Body of pancreas (tissue), 4 donors: ENCODE data around the gene CYP4F12. TPM values are rescaled to one million over a fixed set of nuclear protein-coding genes. Genes with fewer than 3 reads are reported as not detected.

Experiments used
- ATAC-seq: fragments of 150-250 bp; one replicate; pipeline ENCODE4 v1.9.1; 2016
- DNase-seq, 4 donors: peaks; one replicate each; pipeline ENCODE4 v3.0.0-alpha.2; 2019
- H3K27ac ChIP-seq, 4 donors: fragments of 200-600 bp; sonication (generic); 1 replicate in 3 of 4; 2 replicates in 1 of 4; pipeline versions ENCODE4 v1.5.1 to v1.6.1; 2016 to 2019; ENCODE audit warnings: mild to moderate bottlenecking in 1 of 4, mixed read lengths in 1 of 4, moderate library complexity in 1 of 4
- H3K27me3 ChIP-seq, 2 donors: fragments of 200-600 bp; sonication (generic); one replicate each; pipeline ENCODE4 v1.6.0; 2016; ENCODE audit warnings: mild to moderate bottlenecking in 1 of 2
- H3K36me3 ChIP-seq, 2 donors: fragments of 200-600 bp; sonication (generic); replicated peaks in 1 of 2; 2 replicates each; pipeline ENCODE4 v1.5.1; 2016; ENCODE audit warnings: low read depth in 2 of 2; ENCODE audit not compliant: insufficient read depth in 1 of 2
- H3K4me1 ChIP-seq: fragments of 200-600 bp; sonication (generic); one replicate; pipeline ENCODE4 v1.6.0; 2016
- H3K4me3 ChIP-seq, 2 donors: fragments of 200-600 bp; sonication (generic); 1 replicate in 1 of 2; 2 replicates in 1 of 2; pipeline ENCODE4 v1.5.1; 2016 to 2019
- H3K9me3 ChIP-seq, 3 donors: fragments of 200-600 bp; sonication (generic); 1 replicate in 2 of 3; 2 replicates in 1 of 3; pipeline ENCODE4 v1.5.1; 2016
- POLR2A ChIP-seq, 3 donors: fragments of 450-650 bp; IDR thresholded peaks; one replicate each; pipeline ENCODE4 v1.6.1; 2016; ENCODE audit warnings: antibody characterized with exemption in 3 of 3, mild to moderate bottlenecking in 2 of 3
- WGBS, 2 donors: methylation state at CpG; one replicate each; pipeline ENCODE4 v1.1.5; 2017; 5-methylcytosine and 5-hydroxymethylcytosine counted together
- intact Hi-C: fragments of 100-400 bp; cut with DNase I; formaldehyde crosslinking; loops from one replicate; pipeline ENCODE4 v1.15.1; 2023
- total RNA-seq, 2 donors: library from RNA; depleted of rRNA; stranded (reverse); fragments of >200 nt; gene quantifications; one replicate each; pipeline ENCODE4 v1.1.0, GENCODE V29; 2016
- TF ChIP-seq, protein P1 (sequence below), 7 experiments: fragments of 450-650 bp in 4 of 7; fragments of 200-600 bp in 3 of 7; sonication (generic) in 3 of 7; IDR thresholded peaks; one replicate each; pipeline ENCODE4 v1.5.1; 2016 to 2019; ENCODE audit warnings: antibody characterized with exemption in 7 of 7

CYP4F12 gene
- total RNA-seq, 2 donors from 2014 or later: 15.8 TPM; not detected in 1

DNA sequence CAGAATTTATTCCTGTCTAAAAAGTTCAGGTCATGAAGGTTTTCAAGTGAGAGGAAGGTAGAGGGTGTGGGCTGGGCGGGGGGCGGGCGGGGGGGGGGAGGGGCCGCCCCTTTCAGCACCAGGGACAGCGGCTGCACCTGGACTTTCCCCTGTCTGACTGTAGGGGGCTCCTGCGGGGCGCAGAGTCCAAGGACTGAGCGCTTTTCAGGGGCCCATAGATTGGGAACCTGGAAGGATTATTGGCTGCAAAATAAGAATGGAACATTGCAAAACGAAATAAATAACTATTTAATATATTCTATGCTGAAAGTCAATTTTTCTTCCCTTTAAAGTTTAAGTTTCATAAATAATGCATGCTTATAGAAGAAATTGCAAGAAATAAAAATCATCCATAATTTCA lies 41.1 kb upstream of the CYP4F12 start:
- DNase-seq (no peak), ATAC-seq (no peak)
- intact Hi-C loops: loop anchor here (5.0 kb wide), 1 partner anchor 550 kb away; no protein-coding TSS in a partner anchor

GRCh38 chr19:15633082-15633835 lies 39.6 kb upstream of the CYP4F12 start:
- TF ChIP-seq, protein P1, sequence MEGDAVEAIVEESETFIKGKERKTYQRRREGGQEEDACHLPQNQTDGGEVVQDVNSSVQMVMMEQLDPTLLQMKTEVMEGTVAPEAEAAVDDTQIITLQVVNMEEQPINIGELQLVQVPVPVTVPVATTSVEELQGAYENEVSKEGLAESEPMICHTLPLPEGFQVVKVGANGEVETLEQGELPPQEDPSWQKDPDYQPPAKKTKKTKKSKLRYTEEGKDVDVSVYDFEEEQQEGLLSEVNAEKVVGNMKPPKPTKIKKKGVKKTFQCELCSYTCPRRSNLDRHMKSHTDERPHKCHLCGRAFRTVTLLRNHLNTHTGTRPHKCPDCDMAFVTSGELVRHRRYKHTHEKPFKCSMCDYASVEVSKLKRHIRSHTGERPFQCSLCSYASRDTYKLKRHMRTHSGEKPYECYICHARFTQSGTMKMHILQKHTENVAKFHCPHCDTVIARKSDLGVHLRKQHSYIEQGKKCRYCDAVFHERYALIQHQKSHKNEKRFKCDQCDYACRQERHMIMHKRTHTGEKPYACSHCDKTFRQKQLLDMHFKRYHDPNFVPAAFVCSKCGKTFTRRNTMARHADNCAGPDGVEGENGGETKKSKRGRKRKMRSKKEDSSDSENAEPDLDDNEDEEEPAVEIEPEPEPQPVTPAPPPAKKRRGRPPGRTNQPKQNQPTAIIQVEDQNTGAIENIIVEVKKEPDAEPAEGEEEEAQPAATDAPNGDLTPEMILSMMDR (IDR thresholded peaks at IDR 0.05): no peak
- no peak for TF ChIP-seq POLR2A (IDR thresholded peaks at IDR 0.05)
- Histone ChIP-seq H3K36me3 (no peaks in the 10 kb centered on the region), H3K4me1 (no peaks in the 10 kb centered on the region), H3K9me3 (no peaks in the 10 kb centered on the region), H3K27me3 (peaks cover 0 to 5% of the 10 kb centered on the region in 2 donors), H3K4me3 (no peak overlapping the region), H3K27ac (no peak overlapping the region)
- no peak for DNase-seq
- ATAC-seq: no peak
- 29 to 33% methylated on average over 5 of the region's 5 CpGs for WGBS, 2 donors
- intact Hi-C loops: loop anchor here (5.0 kb wide), 1 partner anchor 549 kb away; no protein-coding TSS in a partner anchor

More for the DNA sequence above, 41.1 kb upstream of the CYP4F12 start:
- 0 to 3% methylated on average over 8 to 9 of the region's 9 CpGs for WGBS, 2 donors
- H3K27me3 ChIP-seq: peaks cover 0 to 5% of the 10 kb centered on the region in 2 donors
- no peak overlapping the region for H3K27ac ChIP-seq
- H3K4me1 ChIP-seq: no peaks in the 10 kb centered on the region
- TF ChIP-seq, protein P1 (IDR thresholded peaks at IDR 0.05): peak in 1 of 7 experiments; percentile 13
- no peak for TF ChIP-seq POLR2A (IDR thresholded peaks at IDR 0.05)
- H3K9me3 ChIP-seq: no peaks in the 10 kb centered on the region
- H3K4me3 ChIP-seq: no peak overlapping the region
- no peaks in the 10 kb centered on the region for H3K36me3 ChIP-seq

DNA sequence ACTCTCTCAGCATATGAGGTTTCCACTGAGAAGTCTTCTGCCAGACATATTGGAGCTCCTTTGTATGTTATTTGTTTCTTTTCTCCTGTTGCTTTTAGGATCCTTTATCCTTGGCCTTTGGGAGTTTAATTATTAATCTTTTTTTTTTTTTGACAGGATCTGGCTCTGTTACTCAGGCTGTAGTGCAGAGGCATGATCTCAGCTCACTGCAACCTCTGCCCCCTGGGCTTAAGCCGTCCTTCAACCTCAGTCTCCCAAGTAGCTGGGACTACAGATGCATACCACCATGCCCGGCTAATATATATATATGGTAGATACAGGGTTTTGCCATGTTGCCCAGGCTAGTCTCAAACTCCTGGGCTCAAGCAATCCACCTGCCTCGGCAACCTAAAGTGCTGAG lies 38.8 kb upstream of the CYP4F12 start:
- Histone ChIP-seq H3K4me3 (no peak overlapping the region), H3K4me1 (no peaks in the 10 kb centered on the region), H3K27me3 (no peaks in the 10 kb centered on the region), H3K36me3 (no peaks in the 10 kb centered on the region), H3K9me3 (no peaks in the 10 kb centered on the region), H3K27ac (no peak overlapping the region)
- intact Hi-C loops: loop anchor here (5.0 kb wide), 1 partner anchor 548 kb away; no protein-coding TSS in a partner anchor
- 39 to 43% methylated on average over 2 to 3 of the region's 3 CpGs for WGBS, 2 donors
- DNase-seq: no peak
- no peak for TF ChIP-seq POLR2A (IDR thresholded peaks at IDR 0.05)
- TF ChIP-seq, protein P1 (IDR thresholded peaks at IDR 0.05): no peak
- ATAC-seq: no peak

DNA sequence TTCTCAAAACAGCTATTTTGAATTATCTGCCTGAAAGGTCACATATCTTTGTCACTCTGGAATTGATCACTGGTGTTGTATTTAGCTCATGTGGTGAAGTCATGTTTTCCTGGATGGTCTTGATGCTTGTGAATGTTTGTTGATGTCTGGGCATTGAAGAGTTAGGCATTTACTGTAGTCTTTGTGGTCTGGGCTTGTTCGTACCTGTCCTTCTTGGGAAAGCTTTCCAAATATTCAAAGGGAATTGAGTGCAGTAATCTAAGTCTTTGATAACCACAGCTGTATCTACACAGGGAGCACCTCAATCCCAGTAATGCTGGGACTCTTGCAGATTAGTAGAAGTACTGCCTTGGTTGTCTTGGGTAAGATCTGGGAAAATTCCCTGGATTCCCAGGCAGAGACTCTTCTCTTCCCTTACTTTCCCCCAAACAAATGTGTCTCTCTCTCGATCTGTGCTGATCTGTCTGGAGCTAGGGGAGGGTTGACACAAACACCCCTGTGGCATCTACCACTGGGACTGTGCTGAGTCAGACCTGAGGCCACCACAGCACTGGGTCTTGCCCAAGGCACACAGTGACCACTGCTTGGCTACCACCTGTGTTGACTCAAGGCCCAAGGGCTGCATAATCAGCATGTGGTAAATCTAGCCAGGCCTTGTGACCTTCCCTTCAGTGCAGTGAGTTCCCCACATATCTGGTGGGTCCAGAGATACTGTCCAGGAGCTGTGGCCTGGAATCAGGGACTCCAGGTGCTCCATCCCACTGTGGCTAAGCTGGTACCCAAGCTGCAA lies 37.7 kb upstream of the CYP4F12 start:
- Histone ChIP-seq H3K9me3 (no peaks in the 10 kb centered on the region), H3K27me3 (no peaks in the 10 kb centered on the region), H3K4me3 (no peak overlapping the region), H3K36me3 (no peaks in the 10 kb centered on the region), H3K4me1 (no peaks in the 10 kb centered on the region), H3K27ac (no peak overlapping the region)
- WGBS, 2 donors: 60% methylated on average over 2 of the region's 2 CpGs
- intact Hi-C loops: no loop called here
- no peak for ATAC-seq
- TF ChIP-seq, protein P1 (IDR thresholded peaks at IDR 0.05): no peak
- no peak for TF ChIP-seq POLR2A (IDR thresholded peaks at IDR 0.05)
- no peak for DNase-seq
